HG03196 (cell line): ENCODE results near the gene GNAS-AS1.

Experiments used
- ATAC-seq: cut with Tn5 transposase; IDR thresholded peaks from one replicate; pipeline ENCODE4 v1.9.1; 2021; ENCODE audit not compliant: unreplicated experiment

The GNAS-AS1 gene

DNA sequence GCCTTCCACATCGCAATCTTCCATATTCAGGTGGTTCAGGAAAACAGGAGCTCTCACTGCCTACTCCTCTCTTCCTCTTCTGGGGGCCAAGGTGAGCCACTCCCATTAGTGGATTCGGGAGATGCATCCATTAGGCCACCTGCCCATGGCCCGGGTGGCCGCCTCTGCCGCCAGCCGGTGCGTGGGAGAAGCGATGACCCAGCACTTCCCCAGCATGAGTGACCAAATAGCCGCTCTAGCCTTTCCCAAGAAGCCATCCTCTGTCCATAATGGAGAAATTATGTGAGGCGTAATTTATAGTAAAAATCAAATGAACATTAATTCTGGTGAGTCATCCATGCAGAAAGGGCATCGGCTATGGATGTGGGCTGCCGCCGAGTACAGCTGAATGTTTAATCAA is 39.4 kb downstream of the GNAS-AS1 start:
- ATAC-seq = no peak

DNA sequence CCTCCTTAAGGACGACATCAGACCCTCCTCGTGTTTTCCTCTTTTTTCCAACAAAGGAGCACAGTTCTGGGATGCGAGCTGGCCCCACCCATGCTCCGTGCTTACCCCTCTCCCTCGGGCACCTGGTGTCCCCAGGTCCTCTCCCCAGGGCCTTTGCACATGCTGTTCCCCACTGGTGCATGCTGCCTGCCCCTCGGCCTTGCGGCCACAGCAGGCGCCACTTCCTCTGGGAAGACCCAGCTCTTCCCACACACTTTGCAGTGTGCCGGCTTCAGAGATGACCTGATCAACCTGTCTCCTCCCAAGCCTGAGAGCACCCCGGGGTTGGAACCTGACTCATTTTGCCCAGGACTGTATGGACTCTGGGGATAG is 39.8 kb downstream of the GNAS-AS1 start:
- no peak for ATAC-seq

DNA sequence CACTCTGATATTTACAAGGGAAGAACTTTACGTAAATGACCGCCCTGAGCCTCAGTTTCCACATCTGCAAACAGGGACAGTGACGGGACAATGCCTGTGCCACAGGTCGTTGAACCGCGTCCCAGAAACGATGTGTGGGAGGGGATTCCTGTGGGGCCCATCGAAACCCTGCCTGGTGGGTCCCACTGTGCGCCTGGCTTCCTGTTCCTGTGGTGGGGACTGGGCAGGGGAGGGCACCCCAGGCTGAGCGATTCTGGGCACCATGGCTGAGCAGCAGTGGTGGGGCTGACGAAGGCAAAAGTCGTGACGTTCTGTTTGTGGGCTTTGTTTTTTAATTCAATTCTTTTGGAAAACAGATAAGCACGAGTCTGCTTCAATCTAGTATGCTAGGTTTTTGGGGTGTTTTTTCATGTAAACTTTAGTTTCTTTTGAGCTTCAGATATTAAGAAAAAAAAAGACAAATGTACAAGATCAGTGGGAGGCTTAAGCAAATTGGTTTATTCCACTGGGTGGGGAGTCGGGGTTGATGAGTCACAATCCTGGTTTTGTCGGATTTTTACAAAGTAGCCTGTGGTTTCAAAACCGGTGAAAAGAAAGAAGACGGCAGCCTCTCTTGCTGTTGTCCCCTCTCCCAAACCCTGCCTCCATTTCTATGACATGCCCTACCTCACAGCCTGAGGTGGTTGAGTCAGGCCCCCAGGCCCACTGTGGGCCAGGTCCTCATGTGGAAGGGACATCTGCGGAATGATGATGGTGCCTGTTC is 40.4 kb downstream of the GNAS-AS1 start:
- no peak for ATAC-seq

DNA sequence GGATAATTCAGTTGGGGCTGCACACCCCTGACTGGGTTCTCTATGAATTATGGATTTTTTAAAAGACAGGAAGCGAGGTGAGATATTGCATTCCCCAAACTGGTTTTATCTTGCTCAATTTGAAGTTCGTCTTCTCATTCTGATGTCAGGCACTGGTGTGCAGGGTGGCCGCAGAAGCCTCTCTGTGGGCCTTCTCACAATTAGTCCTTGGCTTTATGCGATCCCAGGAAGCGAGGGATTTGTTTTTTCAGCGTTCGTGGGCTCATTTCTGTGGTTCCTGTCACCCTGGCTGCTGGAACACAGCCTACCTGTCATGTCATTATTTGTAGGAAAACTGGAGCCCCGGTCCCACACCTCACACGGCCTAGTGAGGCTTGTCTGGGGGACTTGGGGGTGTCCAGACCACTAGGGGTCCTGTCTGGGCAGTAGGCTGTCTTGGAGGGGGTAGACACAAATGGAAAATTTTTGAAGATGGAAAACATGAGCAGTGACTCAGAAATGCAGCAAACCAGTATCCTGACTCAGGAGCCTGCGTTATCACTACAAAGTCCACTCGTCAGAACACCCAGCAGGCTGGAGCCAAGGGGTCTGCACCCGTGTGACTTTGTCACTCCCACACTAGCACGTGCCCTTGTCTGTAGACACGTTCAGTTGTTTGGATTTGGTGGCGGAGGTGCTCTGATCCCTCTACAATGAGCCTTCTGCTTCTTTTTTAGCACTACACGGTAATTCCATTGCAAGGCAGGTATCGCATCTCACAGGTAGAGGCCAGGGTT is 42.2 kb downstream of the GNAS-AS1 start:
- ATAC-seq = no peak

DNA sequence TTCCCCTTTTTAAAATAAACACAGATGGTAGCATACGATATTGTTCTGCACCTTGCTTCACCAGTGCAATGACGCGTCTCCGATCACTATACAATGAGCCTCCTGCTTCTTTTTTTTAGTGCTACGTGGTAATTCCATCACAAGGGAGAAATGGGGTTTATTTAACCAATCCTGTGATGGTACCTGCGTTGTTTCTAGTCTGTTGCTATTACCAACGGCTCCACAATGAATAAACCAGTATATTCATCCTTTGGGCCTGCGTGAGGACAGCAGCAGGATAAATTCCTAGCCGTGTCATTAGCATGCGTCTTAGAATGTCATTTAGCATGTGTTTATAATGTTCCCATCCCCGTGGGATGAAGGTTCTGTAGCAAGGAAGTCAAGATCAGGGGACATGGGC is 42.9 kb downstream of the GNAS-AS1 start:
- ATAC-seq = no peak

DNA sequence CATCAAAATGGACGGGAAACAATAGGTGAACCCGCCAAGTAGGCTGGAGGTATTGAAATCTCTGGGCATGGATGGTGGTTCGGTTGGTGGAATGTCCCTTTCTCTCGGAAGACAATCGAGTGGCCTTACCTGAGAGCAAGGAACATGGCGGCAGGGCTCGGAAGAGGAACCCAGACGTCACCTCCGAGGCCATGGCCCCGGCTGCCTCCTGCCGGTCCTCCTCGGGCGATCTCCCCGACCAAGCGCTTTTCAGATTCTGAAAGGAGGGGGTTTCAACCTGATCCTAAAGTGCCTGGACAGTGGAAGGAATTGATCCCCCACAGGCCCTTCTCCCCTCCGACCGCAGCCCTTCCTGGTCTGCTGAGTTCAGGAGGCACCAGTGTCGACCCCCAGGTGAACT is 47.2 kb downstream of the GNAS-AS1 start:
- no peak for ATAC-seq

DNA sequence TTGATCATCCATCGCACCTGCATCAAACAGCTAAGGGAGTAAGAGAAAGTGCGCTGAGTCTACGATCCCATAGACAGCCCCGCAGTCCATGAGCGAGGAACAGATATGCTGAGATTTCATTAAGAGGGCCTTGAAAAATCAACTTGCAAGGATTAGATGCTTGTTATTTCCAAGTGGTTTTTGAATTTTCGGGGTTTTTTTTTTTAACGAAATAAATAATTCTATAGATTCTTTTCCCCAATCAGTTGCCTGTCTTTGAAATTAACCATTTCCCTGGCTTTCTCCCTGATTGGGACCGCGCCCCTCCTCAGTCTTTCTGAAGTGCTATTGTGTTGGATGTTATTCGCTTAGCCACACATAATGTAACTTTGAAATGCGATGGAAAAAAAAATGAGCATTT is 48.6 kb downstream of the GNAS-AS1 start:
- ATAC-seq = no peak

DNA sequence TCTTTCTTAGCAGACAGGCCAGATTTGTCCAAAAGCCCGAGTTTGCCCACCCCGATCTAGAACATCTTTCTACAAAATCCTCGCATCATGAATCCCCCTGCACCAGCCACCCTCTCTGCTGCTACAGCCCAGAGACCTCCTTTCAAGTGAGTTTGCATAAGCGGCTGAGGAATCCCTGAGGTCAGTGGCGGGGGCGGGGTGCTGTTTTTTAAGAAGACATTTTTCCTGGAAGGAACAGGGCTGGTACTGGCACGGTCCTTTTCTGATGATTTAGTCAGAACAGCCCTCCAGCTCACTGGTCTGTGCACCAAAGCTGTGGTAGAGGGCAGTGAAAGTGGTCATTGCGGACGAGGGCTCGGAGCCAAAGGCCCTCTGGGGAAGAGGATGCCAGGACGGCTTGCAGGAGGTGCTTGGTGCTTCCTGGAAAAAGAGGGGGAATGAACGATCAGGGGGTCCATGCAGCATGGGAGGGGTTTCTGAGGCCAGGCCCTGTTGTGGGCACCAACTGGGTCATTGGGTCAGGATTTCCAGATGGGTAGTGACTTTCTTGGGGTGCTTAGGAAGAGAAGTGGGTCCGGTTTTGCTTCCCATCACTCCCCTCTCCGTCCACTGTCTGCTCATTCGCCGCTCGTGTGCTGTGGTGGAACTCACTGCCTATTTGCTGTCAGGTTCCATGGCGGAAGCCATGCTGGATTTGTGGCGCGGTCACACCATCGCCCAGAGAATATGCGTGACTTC is 50.4 kb downstream of the GNAS-AS1 start:
- no peak for ATAC-seq

DNA sequence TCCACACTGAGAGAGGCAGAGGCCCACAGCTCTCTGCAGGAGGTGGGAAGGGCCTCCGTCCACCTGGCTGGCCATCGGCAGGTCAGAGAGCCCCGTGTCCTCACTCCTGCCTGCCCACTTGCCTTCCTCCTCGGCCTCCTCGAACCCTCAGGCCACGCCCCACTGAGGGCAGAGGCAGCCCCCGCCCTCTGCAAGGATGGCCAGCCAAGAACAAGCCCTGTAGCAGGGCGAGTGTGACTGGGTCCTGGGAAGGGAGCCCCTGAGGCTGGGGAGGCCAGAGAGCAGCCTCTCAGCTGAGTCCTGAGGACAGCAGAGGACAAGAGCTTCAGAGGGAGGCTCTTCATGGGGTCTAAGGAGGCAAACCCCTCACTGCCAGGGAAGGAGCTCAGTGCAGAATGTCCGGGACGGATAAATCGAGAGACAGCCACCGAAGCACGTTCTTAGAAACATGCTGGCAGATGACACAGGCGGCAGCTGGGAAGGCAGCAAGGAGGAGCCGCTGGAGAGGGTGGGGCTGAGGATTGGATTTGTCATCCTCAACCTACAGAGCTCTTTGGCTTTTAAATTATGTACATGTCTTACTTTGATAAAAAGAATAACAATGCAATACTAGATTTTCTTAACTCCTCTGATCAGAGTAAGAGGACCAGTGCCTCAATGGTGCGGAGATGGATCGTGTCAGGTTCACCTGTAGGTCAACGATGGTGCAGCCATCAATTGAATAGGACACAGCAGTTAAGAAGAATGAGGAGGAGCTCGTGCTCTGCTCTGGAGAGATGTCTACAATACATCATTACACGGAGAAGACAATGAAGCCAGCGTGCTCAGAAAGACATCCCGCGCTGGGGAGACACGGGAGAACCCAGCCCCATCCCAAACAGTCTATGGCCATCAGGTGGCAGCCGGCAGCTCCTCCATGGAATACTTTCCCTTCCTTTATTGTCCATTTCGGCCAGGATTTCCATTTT is 53.0 kb downstream of the GNAS-AS1 start:
- ATAC-seq = no peak

DNA sequence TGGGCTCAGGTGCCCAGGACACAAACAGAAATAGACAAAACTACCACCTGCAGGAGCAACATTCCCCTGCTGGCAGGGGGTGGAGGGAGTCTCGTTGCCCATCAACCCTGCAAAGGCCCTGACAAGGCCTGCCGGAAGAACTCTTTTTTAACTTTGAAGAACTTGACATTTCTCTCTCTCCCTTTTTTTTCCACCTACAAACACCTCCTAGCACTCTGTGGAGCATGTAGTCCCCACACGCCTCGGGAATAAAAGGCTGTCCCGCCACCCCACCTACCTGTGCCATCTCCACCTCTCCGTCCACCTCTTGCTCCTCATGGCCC is 54.8 kb downstream of the GNAS-AS1 start:
- ATAC-seq = no peak

DNA sequence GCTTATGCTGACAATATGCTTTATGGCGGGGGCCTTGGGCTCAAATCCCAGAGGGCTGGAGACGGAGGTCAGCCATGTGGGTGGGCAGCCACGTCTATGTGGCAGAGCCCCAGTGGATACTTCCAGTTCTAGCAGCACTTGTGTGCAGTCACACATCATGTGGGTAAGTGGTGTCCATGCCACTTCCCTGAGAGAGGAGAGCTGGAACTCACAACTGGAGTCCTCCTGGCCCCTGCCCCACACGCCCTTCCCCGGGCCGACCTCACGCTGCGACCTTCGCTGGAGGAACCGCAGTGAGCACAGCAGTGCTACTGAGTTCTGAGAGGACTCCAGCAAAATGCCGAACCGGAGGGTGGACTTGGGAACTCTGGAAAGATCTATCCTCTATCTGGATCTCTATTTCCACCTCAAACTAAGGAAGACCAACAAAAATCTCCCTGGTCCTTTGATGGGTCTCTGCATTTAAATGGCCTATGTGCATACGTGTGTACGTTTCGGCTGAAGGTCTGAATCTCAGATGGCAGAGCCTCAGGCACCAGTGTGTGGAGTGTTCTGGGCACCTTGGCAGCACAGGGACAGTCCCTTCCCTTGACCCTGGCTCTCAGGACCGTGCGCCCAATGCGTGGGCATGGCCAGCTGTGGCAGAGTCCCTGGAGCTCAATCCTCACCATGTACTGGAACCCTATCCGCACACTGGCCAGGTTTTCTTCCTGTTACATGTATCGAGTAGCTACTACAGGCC is 55.4 kb downstream of the GNAS-AS1 start:
- ATAC-seq = no peak

DNA sequence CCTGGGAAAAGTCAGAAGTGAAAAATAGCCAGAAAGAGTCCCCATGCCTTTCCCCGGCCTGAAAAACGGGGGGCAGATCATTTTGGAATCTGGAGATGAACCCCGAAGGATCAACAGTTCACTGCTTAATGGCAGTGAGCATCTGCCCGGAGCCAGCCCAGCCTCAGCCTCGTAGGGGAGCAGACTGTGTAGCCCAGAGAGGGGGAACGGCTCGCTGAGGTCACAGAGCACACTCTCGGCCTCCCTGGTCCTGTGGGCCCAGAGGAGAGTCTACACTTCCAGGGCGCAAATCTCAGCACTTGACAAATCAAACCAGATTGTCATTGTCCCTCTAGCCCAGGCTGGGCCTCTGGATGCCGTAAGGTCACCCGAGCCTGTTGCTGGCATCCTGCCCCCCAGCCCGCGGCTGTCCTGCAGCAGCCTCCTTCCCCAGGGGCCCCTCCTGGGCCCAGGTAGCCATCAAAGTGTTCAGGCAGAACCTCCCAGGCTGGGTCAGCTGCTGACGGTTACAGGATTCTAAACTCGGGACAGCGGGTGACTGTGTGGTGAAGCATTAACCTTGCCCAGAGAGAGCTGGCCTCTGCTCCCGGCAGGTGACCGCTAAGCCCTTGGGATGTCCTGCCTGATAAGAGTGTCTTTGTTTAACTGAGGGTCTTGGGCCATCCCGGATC is 56.1 kb downstream of the GNAS-AS1 start:
- no peak for ATAC-seq

DNA sequence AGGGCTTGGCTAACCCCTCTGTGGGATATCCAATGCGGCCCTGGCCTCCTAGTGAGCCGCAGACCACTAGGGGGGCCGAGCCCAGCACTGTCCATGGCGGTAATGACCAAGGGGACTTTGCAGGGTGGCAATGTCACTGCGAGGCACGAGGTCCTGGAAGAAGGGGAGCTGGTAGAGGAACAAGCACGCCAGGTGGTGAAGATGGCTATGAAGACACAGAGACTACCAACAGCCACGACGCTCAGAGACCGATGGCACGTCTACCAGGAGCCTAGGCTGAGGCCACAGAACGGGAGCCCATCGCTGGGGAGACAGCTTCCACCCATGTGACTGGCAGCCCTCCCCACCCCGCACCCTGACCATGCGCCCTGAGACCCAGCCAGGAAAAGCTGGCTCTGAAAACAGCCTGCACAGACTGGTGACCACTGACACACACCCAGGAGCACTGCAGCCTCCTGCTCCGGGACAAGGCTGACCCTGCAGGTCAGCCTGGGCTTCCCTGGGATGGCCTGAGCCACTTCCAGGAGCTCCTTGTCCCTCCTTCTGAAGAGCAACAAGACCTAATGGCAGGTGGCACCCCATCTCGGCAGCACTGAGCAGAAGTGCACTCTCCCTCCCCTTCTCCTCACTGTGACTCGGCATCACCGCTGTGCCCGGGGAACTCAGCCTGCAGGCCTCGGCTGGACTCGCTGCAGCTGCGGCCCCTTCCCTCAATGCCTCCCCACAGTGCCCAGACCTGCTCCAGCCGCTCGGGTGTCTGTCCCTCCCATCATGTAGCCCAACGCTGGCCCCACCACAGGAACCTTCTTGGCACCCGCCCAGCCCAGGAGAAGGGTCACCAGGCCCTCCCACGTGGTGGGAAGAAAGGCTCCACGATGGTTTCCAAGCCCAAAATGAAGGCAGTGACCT is 56.9 kb downstream of the GNAS-AS1 start:
- ATAC-seq = no peak

DNA sequence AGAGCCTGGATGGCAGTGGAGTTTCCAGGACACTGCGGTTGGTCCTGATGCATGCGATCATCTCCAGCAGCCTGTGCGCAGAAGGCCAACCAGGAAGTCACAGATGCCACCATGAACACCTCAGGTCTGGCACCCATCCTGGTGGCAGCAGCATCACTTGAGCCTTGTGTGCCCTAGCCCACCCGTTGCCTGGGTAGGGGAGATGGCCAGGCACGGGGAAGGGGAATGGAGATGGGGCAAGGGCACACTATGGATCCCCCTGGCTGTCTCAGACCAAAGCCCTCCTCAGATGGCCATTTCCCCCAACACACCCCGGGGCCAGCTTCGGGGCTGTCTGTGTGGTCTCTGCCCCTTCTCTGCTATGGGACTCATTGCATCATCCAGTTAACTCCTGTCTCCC is 58.3 kb downstream of the GNAS-AS1 start:
- ATAC-seq = no peak

DNA sequence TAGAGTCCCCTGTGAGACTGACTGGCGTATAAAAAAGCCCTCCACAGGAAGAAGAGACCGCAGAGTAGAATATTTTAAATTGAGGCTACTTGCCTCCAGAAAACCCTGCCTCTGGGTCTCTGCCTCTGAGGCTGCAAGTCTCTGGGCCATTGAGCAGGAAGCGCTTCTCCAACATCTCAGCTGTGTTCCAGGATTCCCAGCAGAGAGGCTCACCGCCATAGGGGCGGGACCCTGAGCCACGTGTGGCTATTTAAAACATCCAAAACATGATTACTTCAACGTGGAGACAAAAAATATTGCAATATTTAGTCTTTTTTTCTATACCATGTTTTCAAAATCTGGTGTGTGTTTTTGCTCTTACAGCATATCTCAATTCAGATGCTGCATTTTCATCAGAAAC is 59.4 kb downstream of the GNAS-AS1 start:
- ATAC-seq = no peak

DNA sequence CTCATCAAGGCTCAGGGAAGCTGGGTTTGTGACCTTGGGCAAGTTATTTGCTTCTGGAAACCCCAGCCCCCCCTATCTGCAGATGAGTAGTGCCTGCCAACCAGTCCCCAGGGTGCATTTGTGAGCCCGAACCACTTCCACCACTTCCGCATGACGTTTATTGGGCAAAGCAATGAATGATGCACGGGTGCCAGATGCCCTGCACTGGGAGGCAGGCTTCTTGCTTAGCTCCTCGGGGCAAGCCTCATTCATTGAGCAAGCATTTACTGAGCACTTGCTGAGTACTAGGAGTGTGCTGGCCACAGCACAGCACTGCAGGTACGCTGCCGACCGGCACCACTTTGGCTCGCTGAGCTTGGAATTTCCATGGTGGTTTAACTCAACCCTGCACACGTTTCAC is 60.2 kb downstream of the GNAS-AS1 start:
- no peak for ATAC-seq

DNA sequence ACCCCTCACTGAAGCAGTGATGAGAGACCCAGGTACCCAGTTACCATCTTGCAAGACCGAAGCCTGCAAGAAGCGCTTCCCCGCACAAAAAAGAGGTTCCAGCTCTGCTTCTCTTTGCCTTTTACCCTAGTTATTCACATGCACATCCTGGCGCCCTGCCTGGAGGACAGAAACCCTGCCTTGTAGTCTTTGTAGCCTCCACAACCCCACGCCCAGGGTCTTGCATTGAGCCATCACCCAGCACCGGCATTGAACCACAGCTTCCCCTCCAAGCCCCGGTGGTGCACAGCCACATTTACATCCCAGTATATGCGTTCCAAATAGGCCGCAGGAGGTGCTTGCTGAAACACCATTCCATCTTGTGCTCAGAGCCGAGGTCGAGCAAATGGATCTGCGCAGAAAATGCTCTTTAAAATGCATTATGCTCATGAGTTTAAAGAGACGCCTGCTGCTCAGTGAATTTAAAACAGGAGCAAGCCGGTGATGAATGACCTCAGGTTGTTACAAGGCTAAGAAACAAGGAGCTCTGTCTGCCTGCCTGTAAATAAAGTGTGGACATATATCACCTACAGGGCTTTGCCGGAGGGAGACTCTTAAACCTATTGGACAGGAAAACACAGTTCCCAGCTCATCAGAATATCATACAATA is 61.7 kb downstream of the GNAS-AS1 start:
- ATAC-seq = no peak
